ENCODE data around the gene EXOC3L2. TPM values are rescaled to one million over a fixed set of nuclear protein-coding genes. Genes with fewer than 3 reads are reported as not detected.

The EXOC3L2 gene
- total and polyA plus RNA-seq, 2 of the 8 experiments (the other 6 are each of a cell fraction or from before 2014, with no cell fraction given) = 1.4 to 1.6 TPM

- TF ChIP-seq E2F6 (IDR thresholded peaks at IDR 0.05) (peak; percentile 42; the same call in 1 of the 2 replicates), ASH2L (IDR thresholded peaks at IDR 0.05; ENCODE audit: low read length) (peak; percentile 64), HDAC2 (IDR thresholded peaks at IDR 0.05; ENCODE audit: borderline replicate concordance in 1 of 2, low read depth in 2 of 2, low read length in 2 of 2) (no peak), SUZ12 (IDR thresholded peaks at IDR 0.05; ENCODE audit: low read length) (peak; percentile 56; the same call in 1 of the 2 replicates), KDM1A (IDR thresholded peaks at IDR 0.05; ENCODE audit: borderline replicate concordance, low read length) (0 out of 2 replicates have a peak, but pooled peaks have one; percentile 25), KDM5A (IDR thresholded peaks at IDR 0.05; ENCODE audit: low read length) (no peak), JUN (IDR thresholded peaks at IDR 0.05; ENCODE audit: low read depth, low read length) (no peak), CHD1 (IDR thresholded peaks at IDR 0.05; ENCODE audit: low read depth, low read length) (no peak), CTBP2 (IDR thresholded peaks at IDR 0.05; ENCODE audit: borderline replicate concordance, insufficient read depth, insufficient read length, low read length) (peak; percentile 96), RBBP5 (IDR thresholded peaks at IDR 0.05; ENCODE audit: borderline replicate concordance, low read depth, low read length) (peak; percentile 89)
- TF ChIP-seq, protein P1, sequence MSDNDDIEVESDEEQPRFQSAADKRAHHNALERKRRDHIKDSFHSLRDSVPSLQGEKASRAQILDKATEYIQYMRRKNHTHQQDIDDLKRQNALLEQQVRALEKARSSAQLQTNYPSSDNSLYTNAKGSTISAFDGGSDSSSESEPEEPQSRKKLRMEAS (IDR thresholded peaks at IDR 0.05) = peak; percentile 49; the same call in 1 of the 2 replicates
Observed at GRCh38 chr19:45215391-45216191, 29.6 kb downstream of the EXOC3L2 start (continued).

Data from H1 (cell line).